ENCODE results near the gene SERPINB12. TPM values are rescaled to one million over a fixed set of nuclear protein-coding genes. Genes with fewer than 3 reads are reported as not detected.

The SERPINB12 gene
- total and polyA plus RNA-seq, 7 donors, result not detected

DNA sequence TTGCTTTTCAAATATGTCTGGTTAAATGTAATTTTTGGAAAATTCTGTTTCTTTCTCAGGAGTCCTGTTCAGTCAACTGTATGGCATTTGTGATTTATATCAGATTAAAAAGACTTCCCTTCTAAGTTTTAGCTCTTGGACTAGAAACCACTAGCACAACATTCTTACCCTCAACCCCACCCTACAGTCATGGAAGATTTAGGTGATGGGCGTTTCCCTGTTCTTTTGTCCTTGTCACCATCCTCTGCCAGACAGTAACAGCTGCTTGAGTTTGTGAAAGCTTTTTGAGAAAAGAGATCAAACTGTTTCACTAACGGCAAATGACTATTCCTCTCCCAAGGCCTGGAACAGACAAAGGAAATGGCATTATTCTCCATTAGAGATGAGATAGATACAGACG is 33.6 kb upstream of the SERPINB12 start:
- 14 to 23% (median 23%) methylated on average over 3 of the region's 3 CpGs for WGBS, 3 donors
- ATAC-seq (no peak), DNase-seq (no peak)
- Histone ChIP-seq H3K9me3 (no peaks in the 10 kb centered on the region), H3K4me1 (no peaks in the 10 kb centered on the region), H3K27me3 (ENCODE audit: insufficient read depth in 3 of 3, low read length in 2 of 3) (no peaks in the 10 kb centered on the region), H3K27ac (no peak overlapping the region), H3K4me3 (no peak overlapping the region), H3K36me3 (ENCODE audit: insufficient read depth in 1 of 2, low read depth in 1 of 2) (no peaks in the 10 kb centered on the region)
- intact Hi-C loops (cut with DNase I), result no loop called here
- no peak for TF ChIP-seq CTCF (IDR thresholded peaks at IDR 0.05)

DNA sequence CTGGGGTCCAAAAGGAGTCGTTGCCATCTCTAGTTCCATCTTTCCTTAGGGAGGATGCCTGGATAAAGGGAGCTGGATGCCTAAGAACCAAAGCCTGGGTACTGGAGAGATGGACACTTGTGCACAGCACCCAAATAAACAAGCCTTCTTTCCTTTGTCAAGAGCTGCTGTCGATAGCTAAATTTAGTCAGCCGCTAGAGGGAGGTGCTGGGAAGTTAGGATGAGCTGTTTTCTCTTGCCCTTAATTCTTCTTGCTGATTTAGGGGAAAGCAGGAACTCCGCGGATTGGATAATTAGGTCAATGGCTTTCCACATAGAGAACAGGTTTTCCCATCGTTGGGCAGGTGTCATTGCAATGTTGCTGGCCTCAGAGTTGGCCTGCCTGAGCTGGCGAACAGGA is 30.9 kb upstream of the SERPINB12 start:
- Histone ChIP-seq H3K27ac (no peak overlapping the region), H3K4me3 (no peak overlapping the region), H3K36me3 (ENCODE audit: insufficient read depth in 1 of 2, low read depth in 1 of 2) (no peaks in the 10 kb centered on the region), H3K27me3 (ENCODE audit: insufficient read depth in 3 of 3, low read length in 2 of 3) (no peaks in the 10 kb centered on the region), H3K9me3 (no peaks in the 10 kb centered on the region), H3K4me1 (no peaks in the 10 kb centered on the region)
- intact Hi-C loops (cut with DNase I), result no loop called here
- WGBS, 3 donors, result 29% methylated on average over 7 of the region's 7 CpGs
- no peak for ATAC-seq
- TF ChIP-seq CTCF (IDR thresholded peaks at IDR 0.05), result no peak
- no peak for DNase-seq

DNA sequence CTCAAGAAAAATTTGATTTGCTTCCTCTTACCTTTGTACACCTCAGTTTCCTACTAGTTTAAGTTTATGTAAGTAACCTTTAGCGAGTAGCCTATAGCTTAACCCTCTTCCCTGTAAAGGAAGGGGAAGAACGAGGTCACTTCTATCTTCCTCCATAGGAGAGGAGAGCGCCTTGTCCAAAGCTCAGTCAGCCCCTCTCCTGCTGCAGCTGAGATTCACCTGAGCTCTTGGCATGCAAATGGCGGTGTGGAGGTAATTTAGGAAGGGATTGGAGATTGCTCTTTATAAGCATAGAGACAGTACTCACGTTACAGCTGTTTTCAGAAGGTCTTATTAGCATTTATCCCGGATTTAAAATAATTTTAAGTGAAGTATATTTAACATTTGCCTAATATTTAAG is 27.8 kb upstream of the SERPINB12 start:
- no peak overlapping the region for H3K4me3 ChIP-seq
- H3K27me3 ChIP-seq (ENCODE audit: insufficient read depth in 3 of 3, low read length in 2 of 3), result no peaks in the 10 kb centered on the region
- WGBS, 3 donors, result 61 to 76% (median 65%) methylated on average over 6 of the region's 6 CpGs
- DNase-seq (no peak), ATAC-seq (no peak)
- no peaks in the 10 kb centered on the region for H3K4me1 ChIP-seq
- H3K9me3 ChIP-seq, result no peaks in the 10 kb centered on the region
- intact Hi-C loops (cut with DNase I), result no loop called here
- no peak for TF ChIP-seq CTCF (IDR thresholded peaks at IDR 0.05)
- no peaks in the 10 kb centered on the region for H3K36me3 ChIP-seq (ENCODE audit: insufficient read depth in 1 of 2, low read depth in 1 of 2)
- H3K27ac ChIP-seq, result no peak overlapping the region

GRCh38 chr18:63514888-63515678 is 27.1 kb upstream of the SERPINB12 start:
- Histone ChIP-seq H3K36me3 (ENCODE audit: insufficient read depth in 1 of 2, low read depth in 1 of 2) (no peaks in the 10 kb centered on the region), H3K4me3 (no peak overlapping the region), H3K27ac (no peak overlapping the region), H3K27me3 (ENCODE audit: insufficient read depth in 3 of 3, low read length in 2 of 3) (no peaks in the 10 kb centered on the region), H3K4me1 (no peaks in the 10 kb centered on the region), H3K9me3 (no peaks in the 10 kb centered on the region)
- intact Hi-C loops (cut with DNase I), result loop anchor here (5.0 kb wide), 2 partner anchors 62 to 422 kb away; no protein-coding TSS in a partner anchor
- no peak for ATAC-seq
- no peak for TF ChIP-seq CTCF (IDR thresholded peaks at IDR 0.05)
- no peak for DNase-seq
- whole genome bisulfite sequencing, 3 donors, result 64 to 65% (median 64%) methylated on average over 9 of the region's 9 CpGs

DNA sequence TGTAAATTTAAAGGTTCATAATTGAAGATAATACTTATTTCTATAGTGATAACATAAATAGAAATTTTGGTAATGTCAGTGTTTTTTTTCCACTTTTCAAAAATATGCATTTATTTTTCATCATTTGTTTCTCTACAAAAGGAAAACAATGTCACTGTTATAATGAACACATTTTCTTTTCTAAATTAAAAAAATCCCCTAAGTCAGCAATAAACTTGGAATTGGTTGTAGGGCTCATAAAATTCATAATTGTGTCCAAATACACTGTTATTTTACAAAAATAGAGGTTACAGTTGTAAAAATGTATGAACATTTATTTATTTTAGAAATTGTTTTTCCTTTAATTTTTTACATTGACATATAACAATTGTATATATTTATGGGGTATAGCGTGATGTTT is 26.4 kb upstream of the SERPINB12 start:
- no peak for DNase-seq
- Histone ChIP-seq H3K9me3 (no peaks in the 10 kb centered on the region), H3K4me1 (no peaks in the 10 kb centered on the region), H3K4me3 (no peak overlapping the region), H3K36me3 (ENCODE audit: insufficient read depth in 1 of 2, low read depth in 1 of 2) (no peaks in the 10 kb centered on the region), H3K27me3 (ENCODE audit: insufficient read depth in 3 of 3, low read length in 2 of 3) (no peaks in the 10 kb centered on the region), H3K27ac (no peak overlapping the region)
- 0 to 63% (median 0%) methylated on average over 1 of the region's 1 CpG for WGBS, 3 donors
- ATAC-seq, result no peak
- no peak for TF ChIP-seq CTCF (IDR thresholded peaks at IDR 0.05)
- intact Hi-C loops (cut with DNase I), result loop anchor here (5.0 kb wide), 2 partner anchors 62 to 422 kb away; no protein-coding TSS in a partner anchor
